ENCODE measurements around the gene NEGR1.

NEGR1 gene

GRCh38 chr1:71660411-71660810, 621.9 kb downstream of the NEGR1 start:
- no peak for DNase-seq

DNA sequence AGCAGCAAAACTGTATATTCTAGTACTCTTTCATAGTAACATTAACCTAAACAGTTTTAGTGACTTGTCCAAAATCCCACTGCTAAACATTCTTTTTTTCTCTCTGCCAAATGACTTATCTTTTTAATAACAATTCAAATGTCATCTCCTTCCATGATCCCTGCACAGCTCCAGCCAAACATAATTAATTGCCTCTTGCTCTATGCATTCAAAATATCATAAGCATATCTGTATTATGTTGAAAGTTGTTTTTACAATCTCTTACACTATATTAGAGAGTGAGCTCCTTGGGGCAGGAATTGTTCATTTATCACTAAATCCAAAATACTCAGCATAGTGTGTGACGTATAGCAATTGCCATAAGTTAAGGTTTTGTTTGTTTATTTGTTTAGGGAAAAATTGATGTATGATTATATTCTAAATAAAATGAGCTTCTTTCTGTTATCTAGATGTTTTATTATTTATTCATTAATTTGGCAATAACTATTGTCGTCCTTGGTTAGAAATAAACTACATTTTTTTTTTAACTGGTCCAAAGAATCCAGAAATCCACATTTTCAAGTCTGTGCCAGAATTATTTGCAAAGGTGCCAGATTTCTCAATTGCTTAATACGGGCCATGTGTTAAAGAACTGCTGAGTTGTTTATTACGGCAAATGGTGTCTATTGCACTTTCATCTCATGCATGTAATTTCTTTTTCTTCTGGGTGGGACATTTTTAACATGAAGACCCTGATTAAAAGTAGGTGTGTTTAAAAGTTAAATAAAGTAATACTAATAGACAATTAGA, 624.3 kb downstream of the NEGR1 start:
- no peak for DNase-seq

DNA sequence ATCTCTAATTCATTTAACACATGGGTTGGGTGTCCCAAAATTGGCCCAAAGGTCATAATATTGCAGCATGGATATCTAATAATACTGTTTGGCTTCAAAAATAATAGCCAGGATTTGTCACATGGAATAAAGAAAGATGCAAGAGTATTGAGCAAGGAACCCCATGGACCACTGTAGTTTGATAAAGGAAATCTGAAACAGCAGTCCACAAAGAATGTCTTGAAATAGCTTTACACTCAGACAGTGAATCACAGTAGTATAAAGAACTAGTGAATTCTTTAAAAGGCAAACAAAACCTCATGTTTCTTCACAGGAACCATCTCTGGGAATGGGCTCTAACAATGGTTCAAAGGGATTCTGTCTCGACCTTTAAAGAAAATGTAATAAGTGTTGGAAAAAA, 625.4 kb downstream of the NEGR1 start:
- DNase-seq = no peak

GRCh38 chr1:71655604-71656003, 626.7 kb downstream of the NEGR1 start:
- DNase-seq = no peak

GRCh38 chr1:71653952-71654351, 628.4 kb downstream of the NEGR1 start:
- no peak for DNase-seq

DNA sequence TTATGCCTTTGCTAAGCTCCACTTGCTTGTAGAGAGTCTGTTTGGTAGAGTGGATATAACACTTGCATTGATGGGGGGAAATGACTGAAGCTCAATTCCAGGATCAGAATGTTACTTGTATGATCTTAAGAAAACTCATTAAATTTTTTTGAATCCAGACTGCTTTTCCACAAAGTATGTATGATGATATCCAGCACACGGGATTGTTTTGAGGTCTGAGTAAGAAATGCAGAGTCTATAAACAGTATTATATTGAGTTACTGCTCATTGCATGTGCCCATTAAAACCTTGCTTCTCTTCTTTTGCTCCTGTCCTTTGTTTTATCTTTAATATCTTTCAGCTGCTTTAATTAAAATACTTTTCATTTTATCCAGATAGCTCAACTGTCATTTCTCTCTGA, 631.1 kb downstream of the NEGR1 start:
- DNase-seq = no peak

GRCh38 chr1:71650119-71650518, 632.2 kb downstream of the NEGR1 start:
- no peak for DNase-seq

GRCh38 chr1:71649608-71650007, 632.7 kb downstream of the NEGR1 start:
- DNase-seq = no peak

GRCh38 chr1:71647513-71648300, 634.6 kb downstream of the NEGR1 start:
- no peak for DNase-seq

- no peak for DNase-seq
Measured at GRCh38 chr1:71645015-71645414, 637.3 kb downstream of the NEGR1 start.

DNA sequence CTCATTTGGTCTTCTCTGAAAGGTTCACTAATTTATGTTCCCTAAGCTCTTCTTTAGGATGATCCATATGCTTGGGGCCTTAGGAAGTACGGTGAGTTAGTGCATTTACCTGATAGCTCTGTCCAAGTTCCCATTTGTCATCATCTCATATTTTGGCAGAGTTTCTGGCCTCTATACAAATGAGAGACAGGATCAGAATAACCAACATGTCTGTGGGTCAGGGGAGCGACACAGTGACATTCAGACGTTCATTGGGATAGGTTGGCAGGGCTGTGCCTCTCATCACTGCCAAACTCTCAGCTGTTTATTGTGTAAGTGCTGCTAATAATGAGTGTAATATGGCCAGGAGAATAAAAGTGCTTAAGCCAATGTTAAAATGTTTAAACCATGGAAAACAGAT, 640.4 kb downstream of the NEGR1 start:
- no peak for DNase-seq

- DNase-seq = no peak
Measured at GRCh38 chr1:71640998-71641397, 641.3 kb downstream of the NEGR1 start.

- no peak for DNase-seq
Measured at GRCh38 chr1:71640116-71640515, 642.2 kb downstream of the NEGR1 start.

DNA sequence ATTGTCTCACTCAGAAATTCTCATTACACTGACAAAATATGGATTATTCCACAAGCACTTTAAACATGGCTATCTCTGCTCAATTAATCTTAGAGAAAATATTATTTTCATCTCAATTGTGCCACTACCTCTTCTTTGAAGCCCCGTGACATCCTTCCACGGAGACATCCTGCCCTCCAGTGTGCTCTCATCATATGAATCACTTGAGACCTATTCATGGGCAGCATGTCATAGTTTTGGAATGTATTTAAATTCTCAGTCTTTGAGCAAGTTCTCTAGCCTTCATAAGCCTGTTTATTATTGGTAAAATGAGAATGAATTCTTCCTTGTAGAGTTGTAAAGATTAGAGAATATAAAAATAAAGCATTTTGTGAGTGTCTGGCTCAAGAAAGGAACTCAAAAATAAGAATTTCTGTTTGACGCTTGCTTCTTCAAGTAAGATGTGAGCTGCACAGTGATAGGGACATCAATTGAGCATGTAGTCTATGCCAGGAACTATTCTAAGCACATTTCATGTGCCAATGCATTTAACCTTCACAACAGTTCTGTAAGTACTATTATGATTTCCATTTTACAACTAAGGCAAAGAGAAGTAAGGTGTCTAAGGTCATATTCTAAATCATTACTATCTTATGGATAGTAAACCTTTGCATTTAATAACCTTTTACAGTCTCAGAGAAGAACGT, 644.1 kb downstream of the NEGR1 start:
- no peak for DNase-seq

DNA sequence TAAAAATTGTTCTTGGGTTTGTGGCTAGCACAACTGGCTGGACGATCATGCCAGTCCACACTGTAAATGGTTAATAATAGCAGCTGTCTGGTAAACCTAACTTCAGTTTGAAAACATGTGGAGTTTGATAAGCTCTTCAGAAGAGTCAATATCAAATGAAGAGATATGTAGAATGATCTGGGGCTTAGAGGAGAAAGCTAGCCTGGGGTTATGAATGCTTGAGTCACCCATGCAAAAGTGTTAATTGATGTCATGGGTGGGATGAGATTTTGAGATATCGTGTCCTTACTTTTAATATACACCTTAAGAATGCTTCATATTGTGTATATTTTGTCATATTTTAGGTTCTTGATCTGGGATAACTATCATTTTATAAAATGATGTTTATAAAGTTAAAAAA, 646.8 kb downstream of the NEGR1 start:
- DNase-seq = no peak

- no peak for DNase-seq
Measured at GRCh38 chr1:71634159-71634558, 648.2 kb downstream of the NEGR1 start.

- no peak for DNase-seq
Measured at GRCh38 chr1:71630073-71630472, 652.3 kb downstream of the NEGR1 start.

GRCh38 chr1:71625004-71625403, 657.3 kb downstream of the NEGR1 start:
- DNase-seq = no peak

DNA sequence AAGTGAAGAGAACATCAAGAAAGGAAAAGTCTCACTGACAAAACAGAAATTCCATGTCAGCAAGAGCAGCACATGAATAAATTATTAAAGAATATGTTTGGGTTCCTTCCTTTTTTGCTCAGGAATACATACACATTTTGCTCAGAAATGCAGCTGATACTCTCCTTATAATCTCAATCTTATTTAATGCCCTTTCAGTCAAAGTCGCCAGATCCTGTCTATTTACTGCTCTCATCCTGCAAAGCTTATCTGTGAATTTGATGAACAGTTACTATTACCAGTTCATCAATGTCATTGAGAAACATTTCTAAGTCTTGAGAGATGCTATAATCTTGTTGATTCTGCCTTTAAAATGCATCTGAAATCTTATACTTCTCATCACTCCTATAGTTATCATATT, 658.5 kb downstream of the NEGR1 start:
- DNase-seq = no peak

- DNase-seq = no peak
Measured at GRCh38 chr1:71621785-71622184, 660.6 kb downstream of the NEGR1 start.

GRCh38 chr1:71618766-71619530, 663.4 kb downstream of the NEGR1 start:
- no peak for DNase-seq

DNA sequence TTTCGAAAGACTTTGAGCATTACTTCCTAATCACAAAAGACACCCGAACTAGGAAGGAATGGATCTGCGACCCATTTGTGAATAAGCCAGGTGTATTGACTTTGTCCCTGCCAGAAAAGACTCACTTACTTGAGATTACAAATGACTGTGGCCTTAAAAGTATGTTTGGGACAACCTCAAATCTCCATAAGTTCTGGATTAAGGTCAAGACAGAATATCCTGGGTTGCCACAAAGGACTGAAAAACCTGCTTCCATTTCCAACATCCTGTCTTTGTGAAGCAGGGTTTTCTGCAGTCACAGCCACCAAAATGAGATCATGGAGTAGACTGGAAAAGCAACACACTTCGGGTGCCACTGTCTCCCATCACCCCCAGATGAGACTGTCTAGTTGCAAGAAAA, 664.1 kb downstream of the NEGR1 start:
- no peak for DNase-seq

GRCh38 chr1:71610476-71610875, 671.9 kb downstream of the NEGR1 start:
- DNase-seq = no peak
